GM19438 (cell line): ENCODE data around the gene TAF12.
"Not testable (repeated sequence)": the region's sequence is repeated elsewhere in the genome, so short reads cannot be mapped to it uniquely, and the experiment has no call there.

ENCODE experiments used
- ATAC-seq: cut with Tn5 transposase; IDR thresholded peaks from one replicate; pipeline ENCODE4 v1.9.1; 2021; ENCODE audit warnings: low read depth; ENCODE audit not compliant: unreplicated experiment

Gene TAF12

DNA sequence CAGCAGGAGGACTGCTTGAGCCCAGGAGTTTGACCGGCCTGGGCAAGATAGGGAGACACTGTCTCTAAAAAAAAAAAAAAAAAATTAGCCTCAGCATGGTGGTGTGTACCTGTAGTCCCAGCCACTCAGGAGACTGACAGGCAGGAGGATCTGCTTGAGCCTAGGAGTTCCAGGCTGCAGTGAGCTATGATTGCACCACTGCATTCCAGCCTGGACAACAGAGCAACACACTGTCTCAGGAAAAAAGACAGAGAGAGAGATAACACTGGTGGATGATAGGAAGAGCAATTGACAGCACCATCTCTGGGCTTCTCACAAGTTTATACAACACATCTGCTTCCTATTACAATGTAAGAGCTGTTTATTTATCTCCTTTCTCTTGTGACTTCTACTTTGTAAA, 3.2 kb upstream of the TAF12 start:
- no peak for ATAC-seq

DNA sequence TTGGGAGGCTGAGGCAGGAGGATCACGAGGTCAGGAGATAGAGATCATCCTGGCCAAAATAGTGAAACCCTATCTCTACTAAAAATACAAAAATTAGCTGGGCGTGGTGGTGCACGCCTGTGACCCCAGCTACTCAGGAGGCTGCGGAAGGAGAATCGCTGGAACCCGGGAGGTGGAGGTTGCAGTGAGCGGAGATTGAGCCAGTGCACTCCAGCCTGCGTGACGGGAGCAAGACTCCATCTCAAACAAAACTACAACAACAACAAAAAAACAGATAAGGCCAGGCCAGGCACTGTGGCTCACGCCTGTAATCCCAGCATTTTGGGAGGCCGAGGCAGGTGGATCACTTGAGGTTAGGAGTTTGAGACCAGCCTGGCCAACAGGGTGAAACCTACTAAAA, 2.5 kb upstream of the TAF12 start:
- ATAC-seq = not testable (repeated sequence)

GRCh38 chr1:28644494-28644893, 1.6 kb upstream of the TAF12 start:
- no peak for ATAC-seq

DNA sequence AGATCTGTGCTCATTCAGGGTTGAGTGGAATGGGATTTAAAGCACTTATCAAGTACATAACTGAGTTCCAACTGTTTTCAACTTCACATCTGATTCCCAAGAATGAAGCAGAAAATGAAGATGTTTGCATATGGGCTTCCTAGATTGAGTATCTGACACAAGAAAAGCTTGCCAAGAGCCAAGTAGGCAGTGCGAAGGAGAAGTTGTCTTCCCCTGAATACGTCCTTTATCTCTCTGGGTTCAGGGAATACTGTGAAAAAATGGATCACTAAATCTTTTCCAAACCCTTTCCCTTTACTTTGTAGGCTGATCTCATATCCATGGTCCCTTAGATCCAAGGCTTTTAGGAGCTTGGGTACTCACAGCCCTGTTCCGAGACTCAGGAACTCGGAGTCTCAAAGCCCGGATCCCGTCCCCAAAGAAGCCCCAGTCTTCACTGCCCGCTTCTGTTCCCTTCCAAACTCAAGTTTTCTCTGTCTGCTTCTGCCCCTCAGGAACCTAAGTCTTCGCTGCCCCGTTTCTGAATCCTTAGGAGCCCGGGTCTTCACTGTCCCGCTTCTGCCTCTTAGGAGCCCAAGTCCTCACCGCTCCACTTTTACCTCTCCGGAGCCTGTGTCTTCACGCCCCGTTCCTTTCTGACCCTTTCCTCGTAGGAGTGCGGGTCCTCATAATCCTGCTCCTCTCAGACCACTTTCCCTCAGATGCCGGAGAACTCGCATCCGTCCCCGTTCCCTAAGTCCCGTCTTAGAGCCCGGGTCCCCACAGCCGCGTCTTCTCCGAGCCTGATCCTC, 616 bp downstream of the TAF12 start:
- ATAC-seq = peak; percentile 31

- no peak for ATAC-seq
Observed at GRCh38 chr1:28640766-28641165, 2.1 kb downstream of the TAF12 start.

DNA sequence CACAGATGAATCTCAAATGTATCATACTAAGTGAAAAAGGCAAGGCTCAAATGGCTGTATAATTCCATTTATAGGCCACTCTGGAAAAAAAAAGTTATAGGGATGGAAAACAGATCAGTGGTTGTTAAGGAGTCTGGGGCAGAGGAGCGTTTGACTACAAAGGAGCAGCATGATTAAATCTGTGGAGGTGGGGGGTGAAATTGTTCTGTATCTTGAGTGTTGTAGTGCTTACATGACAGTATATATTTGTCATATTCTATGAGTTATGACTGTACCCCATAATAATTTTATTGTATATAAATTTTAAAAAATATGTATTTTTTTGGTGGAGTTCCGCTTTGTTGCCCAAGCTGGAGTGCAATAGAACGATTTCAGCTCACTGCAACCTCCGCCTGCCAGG, 10.3 kb downstream of the TAF12 start:
- ATAC-seq = no peak

GRCh38 chr1:28631713-28632112, 11.2 kb downstream of the TAF12 start:
- no peak for ATAC-seq

GRCh38 chr1:28613175-28613574, 29.7 kb downstream of the TAF12 start:
- no peak for ATAC-seq

DNA sequence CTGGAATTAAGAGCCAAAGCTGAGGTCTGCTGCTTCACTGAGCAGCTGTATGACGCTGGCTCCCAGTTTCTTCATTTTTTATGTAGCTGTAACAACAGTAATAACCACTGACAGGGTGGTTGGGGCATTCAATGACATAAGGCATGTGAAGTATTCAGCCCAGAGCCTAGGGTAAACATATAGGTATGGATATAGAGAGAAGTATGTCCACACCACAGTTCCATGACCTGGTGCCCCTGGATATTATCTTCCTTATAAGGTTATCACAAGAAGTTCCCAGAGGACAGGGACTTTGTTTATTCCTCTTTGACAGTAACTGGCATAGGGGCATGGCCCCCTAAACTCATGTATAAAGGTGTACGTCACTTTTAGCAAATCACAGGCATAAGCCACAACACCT, 36.1 kb downstream of the TAF12 start:
- ATAC-seq = no peak

DNA sequence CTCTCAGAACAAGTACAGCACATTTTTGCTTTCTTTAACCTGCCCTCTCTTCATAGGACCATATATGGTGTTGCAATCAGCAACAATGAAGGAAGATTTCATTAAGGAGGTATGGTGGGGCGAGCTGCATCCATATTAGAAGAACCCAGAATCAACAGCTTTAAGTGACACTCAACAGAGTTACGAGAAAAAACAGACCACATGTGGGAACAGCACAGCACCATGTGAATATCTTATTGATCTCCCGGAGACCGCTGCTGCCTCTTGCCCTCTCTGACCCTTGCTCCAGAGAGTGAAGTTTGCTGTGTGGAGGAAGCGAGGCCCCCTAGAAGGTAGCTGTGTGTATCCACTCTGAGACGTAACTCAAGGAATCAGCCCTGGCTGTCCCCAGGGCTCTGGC, 37.9 kb downstream of the TAF12 start:
- no peak for ATAC-seq

DNA sequence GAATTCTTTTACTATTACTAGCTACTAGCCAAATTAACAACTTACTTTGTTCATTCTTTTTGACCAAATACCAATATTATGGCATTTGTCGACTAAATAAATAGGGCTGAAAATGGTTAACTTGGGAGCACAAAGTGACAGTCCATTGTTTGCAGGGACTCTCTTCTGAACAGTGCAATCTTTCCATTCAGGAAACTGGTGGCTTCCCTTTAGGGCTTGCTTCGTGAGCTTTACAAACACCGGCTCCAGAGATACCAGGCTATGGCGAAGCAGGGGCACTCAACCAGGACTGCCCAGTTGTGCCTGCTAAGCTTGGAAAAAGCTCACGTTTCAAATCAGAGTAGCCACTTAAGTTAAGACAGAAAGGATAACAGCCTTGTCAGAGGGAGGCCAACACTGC, 38.5 kb downstream of the TAF12 start:
- ATAC-seq = no peak

DNA sequence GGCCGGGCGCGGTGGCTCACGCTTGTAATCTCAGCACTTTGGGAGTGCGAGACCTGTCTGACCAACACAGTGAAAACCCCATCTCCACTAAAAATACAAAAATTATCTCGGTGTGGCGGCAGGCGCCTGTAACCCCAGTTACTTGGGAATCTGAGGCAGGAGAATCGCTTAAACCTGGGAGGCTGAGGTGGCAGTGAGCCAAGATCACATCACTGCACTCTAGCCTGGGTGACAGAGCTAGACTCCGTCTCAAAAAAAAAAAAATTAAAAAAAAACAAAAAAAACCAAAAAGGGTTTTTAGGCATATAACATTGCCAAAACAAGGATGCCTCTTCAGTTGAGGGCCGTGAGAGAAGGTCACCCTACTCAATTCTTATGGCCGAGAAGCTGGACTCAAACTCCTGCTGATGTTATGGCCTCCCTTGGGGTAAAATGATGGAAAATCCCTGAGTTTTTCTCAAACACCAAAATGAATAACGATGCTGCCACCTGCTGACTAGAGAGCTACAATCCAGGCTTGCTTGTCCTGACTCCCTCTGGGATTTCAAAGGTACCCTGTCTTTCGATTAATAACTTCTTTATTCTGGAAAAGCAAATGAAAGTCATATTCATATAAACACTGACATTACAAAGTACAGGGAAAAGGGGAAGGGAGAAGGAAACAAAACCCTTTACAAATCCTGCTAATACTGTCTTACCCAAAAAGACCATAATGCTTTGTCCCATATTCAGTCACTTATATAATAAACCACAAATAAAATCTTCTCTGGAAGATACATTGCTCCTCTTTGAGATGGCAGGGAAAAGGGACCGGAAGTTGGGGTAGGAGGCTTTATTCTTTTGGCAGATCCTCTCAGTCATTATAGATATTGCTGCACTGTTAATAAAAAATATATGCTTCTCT, 40.1 kb downstream of the TAF12 start:
- ATAC-seq = no peak

DNA sequence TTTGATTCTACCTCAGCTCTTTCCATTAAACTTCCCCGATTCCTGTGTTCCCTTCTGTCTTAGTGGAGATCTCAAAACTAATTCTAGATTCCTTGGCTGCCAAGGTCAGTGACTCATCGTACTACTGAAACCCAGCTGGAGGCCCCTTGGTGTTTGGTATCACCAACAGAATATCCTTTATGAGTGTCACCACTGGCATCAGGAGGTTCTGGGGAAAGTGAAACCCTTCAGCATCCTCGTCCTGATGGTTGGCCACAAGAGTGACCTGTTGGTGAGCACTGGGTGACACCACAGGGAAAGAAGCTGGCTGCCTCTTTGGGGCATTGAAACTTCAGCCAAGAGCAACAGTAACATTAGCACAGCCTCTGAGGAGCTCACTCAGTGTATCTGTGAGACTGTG, 41.2 kb downstream of the TAF12 start:
- ATAC-seq = no peak

DNA sequence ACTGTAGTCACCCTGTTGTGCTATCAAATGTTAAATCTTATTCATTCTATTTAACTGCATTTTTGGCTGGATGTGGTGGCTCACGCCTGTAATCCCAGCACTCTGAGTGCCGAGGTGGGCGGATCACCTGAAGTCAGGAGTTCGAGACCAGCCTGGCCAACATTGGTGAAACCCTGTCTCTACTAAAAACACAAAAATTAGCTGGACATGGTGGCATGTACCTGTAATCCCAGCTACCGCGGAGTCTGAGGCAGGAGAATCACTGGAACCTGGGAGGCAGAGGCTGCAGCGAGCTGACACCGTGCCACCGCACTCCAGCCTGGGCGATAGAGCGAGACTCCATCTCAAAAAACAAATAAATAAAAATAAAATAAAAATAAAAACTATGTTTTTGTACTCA, 46.6 kb downstream of the TAF12 start:
- ATAC-seq = not testable (repeated sequence)

DNA sequence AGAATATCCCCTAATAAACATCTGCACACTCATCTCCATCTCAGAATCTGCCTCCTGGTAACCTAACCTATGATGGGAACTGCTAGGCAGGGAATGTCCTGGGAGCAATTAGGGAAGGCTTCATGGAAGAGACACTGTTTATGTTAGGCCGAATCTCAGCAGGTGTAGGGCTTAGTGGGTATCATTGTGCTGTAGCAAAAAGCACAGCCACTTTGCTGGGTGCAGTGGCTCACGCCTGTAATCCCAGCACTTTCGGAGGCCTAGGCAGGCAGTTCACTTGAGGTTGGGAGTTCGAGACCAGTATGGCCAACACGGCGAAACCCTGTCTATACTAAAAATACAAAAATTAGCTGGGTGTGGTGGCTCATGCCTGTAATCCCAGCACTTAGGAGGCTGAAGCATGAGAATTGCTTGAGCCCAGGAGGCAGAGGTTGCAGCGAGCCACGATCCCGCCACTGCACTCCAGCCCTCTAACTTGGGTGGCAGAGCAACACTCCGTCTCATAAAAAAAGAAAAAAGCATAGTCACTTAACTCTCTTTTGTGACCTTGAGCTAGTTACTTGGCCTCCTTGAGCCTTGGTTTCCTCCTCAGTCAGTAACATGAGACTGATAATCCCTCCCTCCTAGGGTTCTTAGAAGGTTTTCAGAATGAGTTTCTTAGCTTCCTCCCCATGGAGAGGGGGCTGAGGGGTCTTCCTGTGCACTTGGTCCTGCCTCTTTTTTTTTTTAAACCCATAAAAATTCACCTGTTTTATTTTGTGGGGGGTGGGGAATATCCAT, 47.3 kb downstream of the TAF12 start:
- no peak for ATAC-seq

GRCh38 chr1:28594686-28595411, 48.0 kb downstream of the TAF12 start:
- not testable (repeated sequence) for ATAC-seq

GRCh38 chr1:28593988-28594356, 48.9 kb downstream of the TAF12 start:
- not testable (repeated sequence) for ATAC-seq

DNA sequence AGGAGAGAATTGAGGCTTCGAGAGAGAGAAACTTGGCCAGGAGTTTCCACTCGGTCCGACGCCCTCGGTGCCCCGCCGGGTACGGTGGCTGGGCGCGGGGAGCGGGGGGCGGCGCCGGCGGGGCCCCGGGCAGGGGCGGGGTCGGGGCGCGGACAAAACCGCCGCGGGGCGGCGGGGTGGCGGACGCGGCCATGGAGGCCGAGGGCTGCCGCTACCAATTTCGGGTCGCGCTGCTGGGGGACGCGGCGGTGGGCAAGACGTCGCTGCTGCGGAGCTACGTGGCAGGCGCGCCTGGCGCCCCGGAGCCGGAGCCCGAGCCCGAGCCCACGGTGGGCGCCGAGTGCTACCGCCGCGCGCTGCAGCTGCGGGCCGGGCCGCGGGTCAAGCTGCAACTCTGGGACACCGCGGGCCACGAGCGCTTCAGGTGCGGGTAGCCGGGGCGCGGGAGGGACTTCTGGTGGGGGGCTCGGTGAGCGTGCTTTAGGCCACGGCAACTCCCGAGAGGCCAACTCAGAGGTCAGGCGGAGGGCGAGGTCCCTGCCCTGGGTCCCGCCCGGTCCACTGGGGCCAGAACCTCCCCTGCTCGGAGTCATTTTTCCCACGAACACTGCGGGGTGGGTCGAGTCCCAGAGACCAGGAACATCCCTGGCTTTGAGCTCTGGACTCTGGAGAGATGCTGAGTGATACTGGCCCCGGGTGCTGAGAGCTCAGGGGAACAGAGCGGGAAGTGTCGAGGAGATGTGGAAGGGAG, 50.4 kb downstream of the TAF12 start:
- peak; percentile 71 for ATAC-seq

DNA sequence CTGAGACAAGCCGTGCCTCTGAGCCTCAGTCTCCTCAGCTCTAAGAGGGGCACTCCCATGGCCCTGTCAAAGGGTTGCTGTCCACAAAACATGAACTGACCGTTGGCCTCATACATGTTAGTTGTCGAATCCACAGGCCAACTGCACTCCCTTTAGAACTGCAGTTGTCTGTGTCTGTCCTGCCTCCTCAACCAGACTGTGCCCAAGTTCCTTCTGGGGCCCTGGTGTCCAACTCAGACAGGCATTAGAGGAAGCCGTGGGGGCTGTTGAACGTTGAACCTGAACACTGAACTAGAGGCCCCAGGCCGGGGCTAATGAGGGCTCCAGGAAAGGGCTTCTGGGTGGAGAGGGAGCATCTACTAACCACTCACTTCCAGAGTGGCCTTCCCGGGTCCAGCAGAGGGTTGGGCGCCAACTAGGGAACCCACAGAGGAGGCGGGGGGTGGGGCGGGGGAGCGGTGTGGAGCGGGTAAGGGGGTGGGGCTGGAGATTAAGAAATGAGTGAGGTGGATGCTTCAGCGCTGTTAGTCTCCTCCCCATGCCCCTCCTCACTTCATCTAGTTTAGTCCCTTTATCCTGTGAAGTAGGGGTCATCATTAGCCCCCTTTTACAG, 51.1 kb downstream of the TAF12 start, which contains the start of gene RAB42:
RAB42 (plus strand) TSS at position 558 of the 613 bp plus-strand sequence. CDS start 247 bp downstream, outside the sequence.
- ATAC-seq = peak; percentile 54
